WI38 (cell line): ENCODE results near the gene IDS.

Source experiments
- H3K4me3 ChIP-seq: 2 replicates; pipeline ENCODE4 v1.5.1; 2011; ENCODE audit warnings: low read depth, mild to moderate bottlenecking, control low read depth, low read length
- TF ChIP-seq, protein P1 (sequence below): IDR thresholded peaks from 2 replicates; pipeline ENCODE4 v1.5.1; 2012; ENCODE audit warnings: low read depth, mild to moderate bottlenecking, control low read depth, low read length

IDS gene

DNA sequence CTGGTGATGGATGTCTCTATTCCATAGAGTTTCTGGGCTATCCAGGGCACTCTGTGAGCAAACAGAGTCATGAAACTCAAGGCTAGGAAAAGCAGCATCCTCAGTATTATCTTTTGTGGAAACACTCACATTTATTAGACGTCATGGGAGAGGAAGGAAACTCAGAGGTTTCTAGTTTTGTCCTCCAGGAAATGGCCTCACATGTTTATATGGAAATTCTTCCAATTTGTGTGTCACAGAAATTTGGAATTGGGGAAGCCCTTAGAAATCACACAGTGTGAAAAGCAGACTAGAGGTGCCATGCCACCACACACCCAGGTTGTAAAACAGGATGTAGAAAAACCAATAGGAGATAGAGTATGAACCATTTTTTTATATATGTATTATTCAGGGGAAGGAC, 31.1 kb downstream of the IDS start:
- TF ChIP-seq, protein P1, sequence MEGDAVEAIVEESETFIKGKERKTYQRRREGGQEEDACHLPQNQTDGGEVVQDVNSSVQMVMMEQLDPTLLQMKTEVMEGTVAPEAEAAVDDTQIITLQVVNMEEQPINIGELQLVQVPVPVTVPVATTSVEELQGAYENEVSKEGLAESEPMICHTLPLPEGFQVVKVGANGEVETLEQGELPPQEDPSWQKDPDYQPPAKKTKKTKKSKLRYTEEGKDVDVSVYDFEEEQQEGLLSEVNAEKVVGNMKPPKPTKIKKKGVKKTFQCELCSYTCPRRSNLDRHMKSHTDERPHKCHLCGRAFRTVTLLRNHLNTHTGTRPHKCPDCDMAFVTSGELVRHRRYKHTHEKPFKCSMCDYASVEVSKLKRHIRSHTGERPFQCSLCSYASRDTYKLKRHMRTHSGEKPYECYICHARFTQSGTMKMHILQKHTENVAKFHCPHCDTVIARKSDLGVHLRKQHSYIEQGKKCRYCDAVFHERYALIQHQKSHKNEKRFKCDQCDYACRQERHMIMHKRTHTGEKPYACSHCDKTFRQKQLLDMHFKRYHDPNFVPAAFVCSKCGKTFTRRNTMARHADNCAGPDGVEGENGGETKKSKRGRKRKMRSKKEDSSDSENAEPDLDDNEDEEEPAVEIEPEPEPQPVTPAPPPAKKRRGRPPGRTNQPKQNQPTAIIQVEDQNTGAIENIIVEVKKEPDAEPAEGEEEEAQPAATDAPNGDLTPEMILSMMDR: no peak
- H3K4me3 ChIP-seq: no peak overlapping the region

DNA sequence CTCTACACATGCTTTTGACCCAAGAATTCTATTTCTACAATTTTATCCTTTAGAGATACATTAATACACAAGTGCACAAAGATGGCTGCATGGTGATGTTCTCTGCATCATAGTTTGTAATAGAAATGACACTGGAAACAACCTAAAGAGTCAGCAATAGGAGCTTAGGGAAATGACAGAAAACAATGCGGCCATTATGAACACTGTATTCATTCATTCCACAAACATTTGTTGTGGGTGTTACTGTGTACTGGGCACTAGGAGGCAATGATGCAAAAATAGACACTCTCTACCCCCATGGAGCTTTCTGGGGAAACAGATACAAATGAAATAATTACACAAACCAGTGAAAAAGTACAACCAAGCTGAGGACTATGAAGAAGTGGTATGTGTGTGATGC, 32.0 kb downstream of the IDS start:
- TF ChIP-seq, protein P1: no peak

DNA sequence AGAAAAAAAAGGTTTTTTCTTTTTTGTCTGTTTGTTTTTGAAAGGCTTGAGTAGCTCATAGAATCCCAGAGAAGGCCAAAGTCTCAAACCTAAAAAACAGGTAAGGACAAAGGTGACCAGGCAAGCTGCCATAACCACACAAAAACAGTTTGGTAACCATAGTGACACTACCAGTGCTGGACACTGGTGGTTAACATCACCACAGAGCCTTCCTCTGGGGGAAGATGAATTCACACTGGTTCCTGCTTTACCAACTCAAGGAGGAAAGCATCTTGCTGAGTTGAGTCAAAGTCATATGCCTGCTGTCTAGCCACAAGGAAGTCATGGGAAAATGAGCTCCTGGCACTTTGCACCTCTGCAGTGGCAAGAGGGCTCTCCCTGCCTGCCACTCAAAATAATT, 32.5 kb downstream of the IDS start:
- TF ChIP-seq, protein P1: no peak
- H3K4me3 ChIP-seq: no peak overlapping the region

More for the DNA sequence above, 32.0 kb downstream of the IDS start:
- no peak overlapping the region for H3K4me3 ChIP-seq

DNA sequence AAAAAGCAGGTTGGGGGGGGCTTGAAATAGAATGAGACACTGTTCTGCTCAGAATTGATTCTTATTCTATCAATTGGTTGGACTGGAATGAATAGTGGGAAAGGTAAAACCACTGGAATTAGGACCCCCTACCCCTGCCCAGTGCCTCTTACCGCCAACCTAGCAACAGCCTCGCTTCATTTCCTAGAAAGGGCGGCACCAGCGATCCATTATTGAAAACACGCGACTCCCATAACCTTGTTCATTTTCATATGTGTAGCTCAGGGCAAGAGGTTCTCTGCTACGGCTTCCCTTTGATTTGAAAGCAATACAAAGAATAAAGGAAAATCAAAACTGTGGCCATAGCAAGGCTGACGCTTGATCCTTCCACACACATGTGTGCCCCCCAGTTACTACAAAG, 33.7 kb downstream of the IDS start:
- TF ChIP-seq, protein P1: no peak
- H3K4me3 ChIP-seq: no peak overlapping the region

DNA sequence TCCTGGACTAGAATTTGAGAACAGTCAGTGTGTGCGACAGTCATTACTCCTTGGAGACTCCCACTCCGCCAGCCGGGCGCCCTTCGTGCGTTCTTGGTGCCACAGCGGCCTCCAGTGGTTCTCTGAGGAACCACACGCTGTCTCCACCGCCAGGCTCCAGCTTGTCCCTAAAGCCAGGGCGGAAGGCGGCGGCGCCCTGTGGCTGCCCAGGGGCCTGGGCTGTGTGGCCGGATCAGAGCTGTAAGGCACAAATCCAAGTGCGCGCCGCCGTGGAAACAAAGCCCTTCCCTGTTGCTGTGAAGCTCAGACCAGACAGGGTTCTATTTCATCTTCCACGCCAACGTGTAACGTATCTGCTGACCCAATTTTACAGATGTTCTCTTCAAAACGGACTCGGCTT, 34.2 kb downstream of the IDS start:
- H3K4me3 ChIP-seq: no peak overlapping the region

DNA sequence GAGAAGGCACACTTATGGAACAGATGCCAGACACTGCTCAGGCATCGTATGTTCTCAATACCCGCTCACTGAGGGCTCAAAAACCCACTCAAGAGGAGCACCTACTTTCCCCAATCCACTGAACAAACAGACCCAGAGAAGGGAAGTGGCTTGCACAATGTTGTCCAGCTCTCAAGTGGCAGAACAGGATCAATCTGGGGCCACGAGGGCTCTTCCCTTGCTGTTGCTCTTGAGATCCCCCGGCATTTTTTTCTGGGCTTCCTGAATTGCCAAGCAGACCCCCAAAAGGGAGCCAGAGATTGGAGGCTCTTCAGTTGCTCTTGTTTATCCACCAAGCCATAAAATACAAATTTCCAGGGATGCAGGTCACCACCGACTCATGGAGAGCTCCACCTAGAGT, 35.7 kb downstream of the IDS start:
- TF ChIP-seq, protein P1: no peak
- no peak overlapping the region for H3K4me3 ChIP-seq

More for the DNA sequence above, 34.2 kb downstream of the IDS start:
- TF ChIP-seq, protein P1: peak; percentile 77

DNA sequence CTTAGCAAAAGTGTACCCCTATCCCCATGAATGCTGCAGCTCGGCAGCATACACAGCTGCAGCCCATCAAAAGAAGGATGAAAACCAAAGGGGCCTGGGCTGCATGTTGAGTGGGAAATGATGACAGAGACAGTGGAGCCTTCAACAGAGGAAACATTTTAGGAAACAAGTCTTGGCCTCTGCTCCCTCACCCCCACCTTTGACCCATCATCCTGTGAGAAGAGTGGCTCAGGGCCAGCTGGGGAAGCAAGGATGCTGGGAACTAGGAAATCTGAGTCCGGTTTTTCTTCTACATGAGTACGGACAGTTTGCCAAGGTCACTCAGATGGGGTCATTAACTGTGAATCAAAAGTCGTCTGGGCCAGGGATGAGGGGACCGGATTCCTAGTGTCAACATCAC, 37.2 kb downstream of the IDS start:
- TF ChIP-seq, protein P1: no peak
- no peak overlapping the region for H3K4me3 ChIP-seq
